Activated T-cell treated with anti-CD3 and anti-CD28 coated beads, Interleukin-2, amount 50 U/mL, for 48 hours (primary cell): ENCODE results near the gene TCL1A.

Experiments
- DNase-seq, 2 experiments: peaks; one replicate each; pipeline ENCODE4 v3.0.0-alpha.2; 2020

The TCL1A gene

DNA sequence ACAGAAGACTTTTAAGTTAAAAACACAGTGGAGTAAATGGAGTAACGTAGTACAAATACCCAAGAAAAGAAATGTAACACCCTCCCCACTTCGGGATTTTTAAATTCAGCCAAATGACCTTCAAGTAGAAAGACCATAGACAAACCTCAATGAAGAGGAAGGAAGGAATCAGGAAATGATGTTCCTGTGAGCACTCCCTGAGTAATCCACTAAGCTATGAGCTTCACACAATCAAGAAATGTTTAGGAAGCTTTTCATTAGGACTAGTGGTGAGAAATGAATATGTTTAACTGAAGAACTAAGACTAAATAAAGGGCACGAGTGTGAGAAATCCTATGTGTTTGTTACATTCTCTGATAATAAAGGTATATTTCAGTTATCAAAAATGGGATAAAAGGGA is 10.1 kb downstream of the TCL1A start:
- no peak for DNase-seq

DNA sequence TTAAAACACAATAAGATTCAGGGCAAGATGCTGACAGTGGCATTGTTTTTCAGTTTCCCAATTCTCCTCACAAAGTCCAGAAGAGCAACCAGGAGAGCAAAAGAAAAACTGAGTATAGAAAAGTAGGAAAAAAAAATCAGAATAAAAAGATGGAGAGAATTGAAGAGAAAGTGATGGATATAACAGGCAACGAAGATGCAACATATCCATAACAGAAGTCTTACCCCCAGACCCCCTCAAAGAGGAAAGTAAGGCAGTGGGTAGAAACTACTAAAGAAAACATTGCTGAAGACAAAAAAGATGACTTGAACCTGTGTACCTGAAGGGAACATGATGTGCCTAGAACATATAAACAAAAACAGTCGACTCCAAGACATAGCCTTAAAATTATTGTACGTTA is 10.6 kb downstream of the TCL1A start:
- no peak for DNase-seq

DNA sequence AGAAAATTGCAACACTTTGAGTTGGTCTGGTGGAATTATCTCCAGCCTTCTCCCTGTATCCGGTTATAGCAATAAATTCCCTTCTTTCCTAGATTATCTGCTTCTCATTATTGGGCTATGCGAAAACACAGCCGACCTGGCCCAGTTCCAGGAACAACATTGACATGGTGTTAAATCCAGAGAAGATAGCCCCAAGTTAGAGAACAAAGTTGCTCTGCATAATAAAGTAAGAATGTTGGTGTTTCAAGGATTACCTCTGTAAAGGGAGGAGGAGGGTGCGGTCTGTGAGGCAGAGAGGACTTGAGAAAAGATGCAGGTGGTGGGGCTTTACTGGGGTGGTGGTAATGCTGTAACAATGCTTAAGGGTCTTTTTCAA is 12.1 kb downstream of the TCL1A start:
- no peak for DNase-seq

DNA sequence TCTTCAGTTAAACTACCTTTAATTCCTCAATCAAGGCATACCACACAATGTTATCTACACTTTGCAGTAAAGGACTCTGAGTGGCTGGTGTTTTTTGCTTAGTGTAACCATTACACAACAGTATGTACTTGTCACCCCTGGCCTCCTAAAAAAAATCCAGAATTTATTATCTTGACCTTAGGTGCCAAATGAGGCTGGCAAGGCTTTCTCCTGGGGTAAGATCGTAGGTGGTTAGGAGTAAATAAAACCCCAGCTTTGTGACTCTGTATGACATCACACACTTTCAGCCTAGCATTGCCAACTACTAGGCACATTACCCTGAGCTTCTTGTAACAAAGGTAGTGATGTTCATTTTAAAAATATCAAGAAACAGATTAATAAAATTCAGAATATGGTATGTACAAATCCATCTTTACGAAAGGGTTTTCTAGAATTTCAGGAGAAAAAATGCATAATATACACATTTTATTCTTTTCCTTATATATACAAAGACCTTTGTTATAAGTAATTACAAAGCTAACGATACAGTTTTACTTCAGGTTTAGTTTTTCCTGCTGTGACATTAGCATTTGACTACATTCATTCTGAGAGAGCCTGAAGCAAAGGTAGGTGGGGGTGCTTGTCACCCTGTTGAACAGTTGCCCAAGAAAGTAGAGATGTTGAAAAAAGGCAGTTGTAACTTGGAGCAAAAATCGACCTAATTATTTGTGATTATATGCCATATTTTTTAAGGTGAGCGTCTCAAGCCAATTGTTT is 13.5 kb downstream of the TCL1A start:
- no peak for DNase-seq

DNA sequence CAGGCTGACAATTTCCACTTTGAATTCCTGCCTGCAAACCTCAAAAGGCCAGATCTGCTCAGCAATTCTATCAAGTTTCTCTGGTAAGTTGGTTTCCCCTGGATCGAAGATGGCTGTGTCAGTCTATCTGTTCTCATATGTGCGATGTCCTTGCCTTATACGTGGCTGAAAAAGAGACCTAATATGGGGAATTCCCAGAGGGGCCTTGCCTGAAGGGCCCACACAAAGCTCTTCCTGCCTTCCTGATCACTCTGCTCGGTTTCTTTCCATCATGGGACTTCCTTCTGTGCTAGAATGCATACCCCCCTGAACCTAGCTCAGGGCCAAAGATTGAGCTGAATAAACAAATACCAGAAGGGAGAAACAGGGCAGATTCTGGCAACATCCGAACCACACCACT is 14.5 kb downstream of the TCL1A start:
- no peak for DNase-seq

DNA sequence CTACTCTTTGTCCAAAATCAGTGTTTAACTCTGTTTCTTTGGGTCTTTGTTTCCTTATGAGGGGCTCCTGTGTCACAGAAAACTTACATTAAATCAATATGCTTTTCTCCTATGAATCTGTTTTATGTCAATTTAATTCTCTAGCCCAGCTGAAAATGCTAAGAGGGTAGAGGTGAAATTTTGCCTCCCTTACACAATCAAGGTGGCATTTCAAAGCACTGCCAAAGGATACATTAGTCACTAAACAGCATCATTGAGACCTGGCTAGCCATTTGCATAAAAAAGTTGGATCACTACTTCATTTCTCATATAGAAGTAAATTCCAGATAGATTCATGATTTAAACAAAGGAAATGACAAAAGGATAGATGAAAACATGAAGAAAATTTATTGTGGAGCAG is 15.6 kb downstream of the TCL1A start:
- DNase-seq: no peak

DNA sequence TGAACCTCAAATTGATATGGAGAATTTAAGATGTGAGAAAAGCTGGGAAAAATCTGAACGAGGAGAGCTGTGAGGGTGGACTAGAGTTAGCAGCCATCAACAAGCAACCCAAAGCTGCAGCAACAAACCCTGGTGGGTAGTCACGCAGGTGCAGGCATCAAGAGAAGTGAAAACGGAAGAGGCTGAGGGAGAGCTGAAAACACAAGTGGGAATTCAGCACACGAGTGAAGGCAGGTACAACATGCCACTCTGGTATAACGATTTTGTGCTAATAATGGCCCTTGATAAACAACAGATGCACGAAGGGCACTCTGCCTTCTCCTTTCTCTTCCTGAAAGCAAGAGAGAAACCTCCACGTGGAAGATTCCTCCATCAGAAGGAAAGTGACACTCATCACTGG is 16.2 kb downstream of the TCL1A start:
- DNase-seq: no peak

DNA sequence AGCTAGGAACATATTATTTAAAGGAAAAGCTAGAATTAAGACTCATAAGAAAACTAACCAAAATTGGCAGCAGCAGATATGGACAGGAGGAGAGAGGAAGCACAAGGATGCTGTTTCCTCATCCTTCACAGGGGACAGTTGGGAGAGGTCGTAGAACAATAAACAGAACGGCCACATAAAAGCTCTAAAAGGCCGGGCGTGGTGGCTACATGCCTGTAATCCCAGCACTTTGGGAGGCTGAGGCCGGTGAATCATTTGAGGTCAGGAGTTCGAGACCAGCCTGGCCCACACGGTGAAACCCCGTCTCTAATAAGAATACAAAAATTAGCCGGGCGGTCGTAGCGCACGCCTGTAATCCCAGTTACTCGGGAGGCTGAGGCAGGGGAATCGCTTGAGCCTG is 17.2 kb downstream of the TCL1A start:
- no peak for DNase-seq

DNA sequence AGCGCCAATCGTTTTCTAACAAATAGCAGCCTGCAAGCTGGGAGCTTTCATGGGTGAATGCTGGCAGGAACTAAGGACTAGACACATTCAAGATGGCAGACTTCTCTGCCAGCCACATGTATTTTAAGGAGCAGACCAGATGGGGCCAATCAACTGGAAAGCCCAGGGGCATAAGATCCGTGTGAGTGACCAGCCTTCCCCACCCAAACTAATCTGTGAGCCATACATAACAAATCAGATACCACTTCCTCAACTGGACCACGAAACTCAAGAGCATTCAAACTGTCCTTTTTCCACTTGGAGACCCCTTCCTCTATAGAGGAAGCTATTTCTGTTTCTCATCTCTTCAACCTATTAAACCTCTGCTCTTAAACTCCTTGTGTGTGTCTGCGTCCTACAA is 18.0 kb downstream of the TCL1A start:
- DNase-seq: no peak

DNA sequence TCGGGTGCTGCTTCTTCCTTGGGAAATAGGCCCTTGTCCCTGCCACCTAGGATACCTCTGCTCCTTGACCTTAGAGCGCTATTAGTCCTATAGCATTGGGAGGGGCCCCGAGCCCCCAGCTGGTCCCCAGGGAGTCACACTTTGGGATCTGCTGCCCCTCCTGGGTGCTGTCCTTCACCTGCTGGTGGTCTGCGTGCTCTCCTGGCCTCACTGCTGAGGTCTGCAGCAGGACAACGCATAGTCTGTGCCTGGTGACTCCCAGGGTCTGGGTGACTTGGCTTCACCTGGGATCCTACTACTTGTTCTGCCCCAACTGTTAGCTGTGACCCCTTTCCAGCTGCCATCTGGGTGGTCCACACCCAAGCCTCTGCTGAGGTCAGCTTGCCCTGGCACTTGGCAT is 18.9 kb downstream of the TCL1A start:
- DNase-seq: no peak

DNA sequence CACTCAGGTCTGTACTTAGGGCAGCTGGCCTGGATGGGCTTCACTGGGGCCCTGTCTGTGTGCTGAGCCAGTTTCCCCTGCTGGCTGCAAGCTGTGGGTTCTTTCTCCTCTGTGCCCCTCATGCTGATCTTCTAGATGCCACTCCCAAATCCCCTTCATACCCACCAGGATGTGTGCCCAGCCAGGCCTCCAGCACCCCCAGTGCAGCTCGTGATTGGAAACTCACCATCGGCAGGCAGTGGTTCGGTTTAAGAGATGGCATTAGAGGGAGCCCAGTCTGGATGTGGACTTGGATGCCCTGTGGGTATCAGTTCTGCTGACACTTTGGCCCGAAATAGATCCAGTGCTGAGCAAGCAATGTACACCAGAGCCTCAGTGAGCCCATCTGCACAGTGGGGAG is 21.8 kb downstream of the TCL1A start:
- no peak for DNase-seq

DNA sequence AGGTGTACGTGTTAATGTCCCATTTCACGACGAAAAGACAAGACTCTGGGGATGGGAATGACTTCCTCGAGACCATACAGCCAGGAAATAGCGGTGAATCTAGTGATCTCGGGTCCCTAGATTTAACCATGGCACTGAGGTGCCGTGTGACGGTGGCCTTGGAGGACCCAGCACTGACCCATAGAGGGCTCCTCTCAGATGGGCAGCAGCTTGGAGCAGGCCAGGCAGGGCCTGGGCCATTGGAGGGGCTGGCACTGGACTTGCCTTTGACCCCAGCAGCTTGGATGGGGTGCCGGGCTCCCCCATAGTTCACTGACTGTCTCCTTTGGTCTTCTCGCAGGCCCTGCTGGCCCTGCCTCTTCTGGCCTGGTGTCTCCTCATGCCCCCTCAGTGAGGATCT is 22.3 kb downstream of the TCL1A start:
- DNase-seq: no peak

DNA sequence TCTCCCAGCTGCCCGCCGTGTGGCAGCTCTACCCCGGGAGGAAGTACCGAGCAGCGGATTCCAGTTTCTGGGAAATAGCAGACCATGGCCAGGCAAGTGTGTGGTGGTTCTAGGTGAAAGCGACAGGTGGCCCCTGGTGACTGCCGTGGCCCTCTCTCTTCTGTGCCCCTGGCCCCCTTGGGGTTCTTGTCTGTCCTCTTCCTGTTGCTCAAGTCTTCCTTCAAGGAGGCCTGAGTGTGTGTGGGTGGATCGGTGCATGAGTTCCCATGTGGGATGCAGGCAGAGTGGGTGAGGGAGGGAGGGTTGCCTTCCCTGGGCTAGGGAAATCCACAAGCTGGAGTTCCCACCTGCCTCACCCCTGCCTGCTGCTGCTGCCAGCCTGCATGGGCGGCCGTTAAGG is 23.1 kb downstream of the TCL1A start:
- no peak for DNase-seq

DNA sequence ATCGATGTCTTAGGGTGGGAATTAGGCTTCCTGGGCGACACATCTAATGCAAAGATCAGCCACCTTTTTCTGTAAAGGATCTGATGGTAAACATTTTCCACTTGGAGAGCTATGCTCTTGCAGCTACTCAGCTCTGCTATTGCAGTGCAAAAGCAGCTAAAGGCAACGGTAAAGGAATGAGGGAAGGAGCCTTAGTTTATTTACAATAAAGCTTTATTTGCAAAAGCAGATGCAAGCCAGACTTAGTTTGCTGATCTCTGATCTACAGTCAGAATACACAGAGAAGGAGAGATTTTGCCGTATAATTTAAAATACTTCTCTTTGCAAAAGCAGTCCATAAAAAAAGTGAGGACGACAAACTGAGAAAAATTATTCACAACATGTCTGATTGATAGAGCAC is 24.5 kb downstream of the TCL1A start:
- no peak for DNase-seq

DNA sequence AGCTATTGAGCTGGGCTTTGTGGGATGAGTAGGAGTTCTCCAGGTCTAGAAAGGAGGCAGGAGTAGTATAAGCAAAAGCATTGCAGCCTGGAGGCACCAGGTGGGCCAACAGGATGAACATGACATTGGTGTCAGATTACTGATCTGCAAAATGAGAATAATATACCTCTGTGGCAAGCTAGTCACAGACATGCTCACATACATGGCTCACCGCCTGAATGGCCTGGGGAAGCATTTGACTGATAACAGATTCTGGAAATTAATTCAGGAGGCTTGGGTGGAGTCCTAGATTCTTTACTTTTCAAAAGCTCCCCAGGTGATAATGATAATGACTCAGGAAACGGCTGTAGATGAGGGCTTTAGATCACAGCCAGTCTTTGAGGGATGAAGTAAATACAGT is 27.0 kb downstream of the TCL1A start:
- no peak for DNase-seq

DNA sequence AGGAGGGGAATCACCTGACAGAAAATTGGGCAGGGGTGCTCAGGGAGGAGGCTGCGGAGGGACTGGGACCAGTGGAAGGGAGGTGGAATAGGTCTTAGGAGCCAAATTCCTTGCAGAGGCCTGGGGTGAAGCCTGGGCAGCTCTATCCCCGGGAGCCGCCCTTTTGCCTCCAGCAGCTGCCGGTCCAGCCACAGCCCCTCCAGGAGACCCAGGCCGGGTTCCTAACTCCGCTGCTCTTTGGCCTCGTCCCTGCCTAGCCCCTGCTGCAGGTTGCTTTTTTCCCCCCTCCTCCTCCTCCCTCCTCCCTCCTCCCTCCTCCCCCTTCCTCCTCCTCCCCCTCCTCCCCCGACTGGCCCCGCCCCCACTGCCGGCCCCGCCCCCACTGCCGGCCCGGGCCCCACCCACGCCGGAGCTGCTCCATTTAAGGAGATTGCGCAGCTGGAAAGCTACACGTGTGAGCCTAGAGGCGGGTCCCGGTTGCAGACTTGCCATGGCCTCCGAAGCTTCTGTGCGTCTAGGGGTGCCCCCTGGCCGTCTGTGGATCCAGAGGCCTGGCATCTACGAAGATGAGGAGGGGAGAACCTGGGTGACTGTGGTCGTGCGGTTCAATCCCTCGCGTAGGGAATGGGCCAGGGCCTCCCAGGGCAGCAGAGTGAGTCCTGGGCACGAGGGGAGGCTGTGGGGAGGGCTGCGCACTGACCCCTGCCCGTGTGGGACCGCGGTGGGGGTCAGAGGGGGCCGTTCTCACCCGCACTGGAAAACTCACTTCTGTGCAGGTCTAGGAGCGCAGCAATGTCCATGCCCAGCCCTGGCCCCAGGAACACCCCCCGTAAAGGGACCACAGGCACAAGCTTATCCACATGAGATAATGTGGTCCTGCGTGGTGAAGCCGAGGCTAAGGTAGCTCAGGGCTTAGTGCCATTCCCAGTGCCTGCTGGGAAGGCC is 27.7 kb downstream of the TCL1A start, which contains the start of gene TCL1B:
Gene TCL1B, plus strand, starts transcription at position 449 of the 945 bp plus-strand sequence. Its CDS starts 42 bp downstream, at position 491.
- no peak for DNase-seq

DNA sequence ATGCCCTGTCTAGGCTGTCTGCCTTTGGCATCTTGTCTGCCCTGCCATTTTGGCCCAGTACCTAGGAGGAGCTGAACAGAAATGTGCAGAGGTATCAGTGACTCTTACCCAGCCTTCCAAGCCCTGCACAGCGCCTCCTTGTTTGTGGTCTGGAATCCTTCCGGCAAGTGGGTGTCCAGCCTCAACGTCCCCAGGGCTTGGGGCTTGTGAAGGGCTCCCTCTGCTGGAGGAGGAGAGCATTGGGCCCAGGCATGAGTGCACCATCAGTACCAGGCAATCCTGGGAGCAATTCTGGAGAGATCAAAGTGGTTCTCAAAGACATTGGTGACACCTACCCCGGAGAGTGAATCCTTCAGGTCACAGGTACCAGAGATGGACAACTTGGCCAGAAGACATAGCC is 30.1 kb downstream of the TCL1A start:
- DNase-seq: peak; percentile 31 to 34

DNA sequence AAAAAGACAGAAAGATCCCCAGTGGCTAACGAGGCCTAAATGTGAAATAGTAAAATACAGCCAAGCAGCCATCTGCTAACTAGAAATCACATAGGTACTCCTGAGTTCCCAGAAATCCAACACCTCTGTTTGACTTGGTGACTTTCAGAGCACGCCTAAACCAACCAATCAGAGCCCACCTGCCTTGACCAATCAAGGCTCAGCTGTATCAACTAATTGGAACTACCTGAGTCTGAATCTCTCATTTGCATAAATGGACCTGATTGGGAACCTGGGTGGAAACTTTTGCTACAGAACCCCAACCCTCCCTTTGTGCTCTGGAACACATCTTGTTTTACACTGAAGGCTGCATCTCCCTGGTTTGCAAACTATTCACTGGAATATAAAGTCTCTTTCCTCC is 32.8 kb downstream of the TCL1A start:
- no peak for DNase-seq

DNA sequence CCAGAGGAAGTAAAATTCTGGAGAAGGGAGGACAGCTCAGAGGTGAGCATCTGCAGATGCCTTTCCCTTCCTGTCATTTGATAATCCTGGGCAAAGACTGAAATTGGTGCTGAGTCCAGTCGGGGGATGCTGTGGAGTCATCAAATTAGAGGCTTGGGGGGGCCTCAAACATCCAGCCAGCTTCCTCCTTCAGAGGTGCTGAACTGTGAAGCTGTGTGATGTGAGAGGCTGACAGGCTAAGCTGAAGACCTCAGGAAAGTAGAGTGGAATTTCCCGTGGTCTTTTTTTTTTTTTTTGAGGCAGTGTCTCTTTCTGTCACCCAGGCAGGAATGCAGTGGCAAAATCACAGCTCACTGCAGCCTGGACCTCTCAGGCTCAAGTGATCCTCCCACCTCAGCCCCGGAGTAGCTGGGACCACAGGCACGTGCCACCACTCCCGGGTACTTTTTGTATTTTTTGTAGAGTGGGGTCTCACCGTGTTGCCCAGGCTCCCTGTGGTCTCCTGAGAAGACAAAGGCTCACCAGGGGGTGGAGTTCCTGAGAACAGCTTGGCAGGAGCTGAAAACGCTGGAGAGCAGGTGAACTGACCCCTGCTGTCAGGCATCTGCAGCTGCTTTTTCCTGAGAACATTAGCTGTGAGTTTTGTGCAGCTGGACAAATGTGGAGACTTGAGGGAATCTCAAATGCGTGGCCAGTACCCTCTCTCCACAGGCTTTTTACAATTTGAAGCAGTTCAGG is 33.8 kb downstream of the TCL1A start:
- DNase-seq: no peak

DNA sequence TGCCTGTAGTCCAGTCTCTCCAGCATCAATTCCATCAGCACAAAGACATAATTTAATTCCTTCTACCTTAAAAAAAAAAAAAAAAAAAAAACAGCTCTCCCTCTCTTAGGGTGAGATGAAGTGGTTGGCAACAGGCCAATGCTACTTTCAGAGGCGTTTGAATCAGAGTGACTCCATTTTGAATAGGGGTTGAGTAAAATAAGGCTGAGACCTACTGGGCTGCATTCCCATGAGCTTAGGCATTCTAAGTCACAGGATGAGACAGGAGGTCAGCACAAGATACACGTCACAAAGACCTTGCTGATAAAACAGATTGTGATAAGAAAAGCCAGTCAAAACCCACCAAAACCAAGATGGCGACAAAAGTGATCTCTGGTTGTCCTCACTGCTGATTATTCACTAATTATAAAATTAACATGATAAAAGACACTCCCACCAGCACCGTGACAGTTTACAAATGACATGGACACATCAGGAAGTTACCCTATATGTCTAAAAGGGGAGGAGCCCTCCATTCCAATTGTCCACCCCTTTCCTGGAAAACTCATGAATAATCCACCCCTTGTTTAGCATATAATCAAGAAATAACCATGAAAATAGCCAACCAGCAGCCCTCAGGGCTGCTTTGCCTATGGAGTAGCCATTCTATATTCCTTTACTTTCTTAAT is 34.6 kb downstream of the TCL1A start:
- no peak for DNase-seq

DNA sequence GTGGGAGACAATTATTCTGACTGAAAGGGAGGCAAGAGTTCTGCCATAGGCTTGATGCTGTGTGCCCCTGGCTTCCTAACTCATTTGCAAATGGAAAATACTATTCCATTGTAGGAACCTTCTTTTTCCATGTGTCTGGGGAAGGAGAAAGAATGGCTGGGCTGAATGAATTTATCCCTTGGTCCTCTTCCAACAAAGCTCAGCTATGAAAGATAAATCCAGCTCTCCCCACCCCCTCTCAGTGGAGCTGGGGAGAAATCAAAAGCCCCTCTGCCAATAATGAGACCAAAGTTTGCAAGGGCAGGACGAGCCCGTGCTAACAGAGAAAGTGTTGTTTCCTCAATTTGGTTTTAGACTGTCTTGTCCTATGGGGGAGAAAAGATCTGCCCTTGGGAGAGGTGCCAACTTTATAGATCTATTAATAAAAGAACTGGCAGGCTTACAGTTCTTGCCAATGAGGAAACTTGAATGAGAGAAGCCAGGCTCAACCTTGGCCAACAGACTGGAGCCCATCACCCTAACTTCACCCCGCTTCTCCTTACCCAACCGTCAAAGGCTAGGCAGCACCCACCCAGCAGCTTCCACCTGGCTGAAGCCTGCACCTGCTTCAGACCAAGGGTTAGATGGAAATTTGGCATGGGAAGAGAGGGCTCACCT is 36.6 kb downstream of the TCL1A start:
- no peak for DNase-seq

DNA sequence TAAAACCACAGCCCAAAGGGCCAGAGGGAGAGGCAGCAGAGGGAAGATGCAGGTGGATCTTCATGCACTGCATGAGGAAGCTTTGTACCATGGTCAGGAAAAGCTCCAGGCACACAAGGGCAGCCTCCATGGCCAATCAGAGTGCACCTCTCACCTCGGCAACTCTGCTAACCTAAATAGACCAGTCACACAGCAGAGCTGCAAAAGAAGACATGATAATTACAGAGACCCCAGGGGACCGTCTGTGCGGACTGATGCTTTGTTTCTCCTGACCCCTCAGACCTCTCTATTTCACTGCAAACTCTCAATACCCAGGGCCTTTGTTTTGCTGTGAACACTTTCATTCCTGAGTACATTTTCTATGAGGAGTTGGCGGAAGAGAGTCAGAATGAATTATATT is 38.4 kb downstream of the TCL1A start:
- DNase-seq: no peak
